GM06990 (cell line): ENCODE data around the gene FLT1.
A peak's percentile ranks its signal among the peaks of the same experiment; 100 is the strongest.

ENCODE experiments used
- DNase-seq: peaks from one replicate; pipeline ENCODE4 v3.0.0-alpha.2; 2011; ENCODE audit not compliant: insufficient read length; ENCODE audit errors: extremely low read depth
- H3K27me3 ChIP-seq: replicated peaks from 2 replicates; pipeline ENCODE4 v1.6.0; 2011; ENCODE audit warnings: low read length; ENCODE audit not compliant: control insufficient read depth, insufficient read depth
- H3K36me3 ChIP-seq: 2 replicates; pipeline ENCODE4 v1.5.1; 2011; ENCODE audit warnings: low read length; ENCODE audit not compliant: control insufficient read depth, insufficient read depth
- H3K4me3 ChIP-seq: replicated peaks from 2 replicates; pipeline ENCODE4 v1.5.1; 2011; ENCODE audit warnings: low read depth, mild to moderate bottlenecking, control low read depth, low read length
- TF ChIP-seq, protein P1 (sequence below): IDR thresholded peaks from 2 replicates; pipeline ENCODE4 v1.5.1; 2011; ENCODE audit warnings: low read length, control low read depth, mild to moderate bottlenecking, inconsistent platforms; ENCODE audit not compliant: insufficient read depth, poor library complexity, severe bottlenecking

The FLT1 gene

DNA sequence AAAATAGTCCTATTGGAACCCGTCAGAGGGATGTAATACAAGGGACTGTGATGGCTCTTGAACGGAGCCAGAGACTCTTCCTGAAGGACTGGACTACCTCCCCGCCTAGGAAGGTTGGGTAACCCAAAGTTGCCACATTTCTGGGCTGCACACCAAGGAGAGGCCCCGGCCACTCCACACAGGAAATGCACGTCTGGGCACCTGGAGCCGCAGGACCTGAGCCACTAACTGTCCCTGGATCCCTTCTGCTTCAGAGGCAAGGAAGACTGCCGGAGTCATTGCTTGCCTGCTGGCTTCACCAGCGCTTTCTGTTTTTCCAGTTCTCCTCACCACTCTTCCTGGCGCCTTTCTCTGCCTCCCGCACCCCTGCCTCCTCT lies 1.2 kb upstream of the FLT1 start:
- DNase-seq = no peak
- Histone ChIP-seq H3K36me3 (no peaks in the 10 kb centered on the region), H3K27me3 (peaks cover 1% of the 10 kb centered on the region), H3K4me3 (no peak overlapping the region)
- TF ChIP-seq, protein P1, sequence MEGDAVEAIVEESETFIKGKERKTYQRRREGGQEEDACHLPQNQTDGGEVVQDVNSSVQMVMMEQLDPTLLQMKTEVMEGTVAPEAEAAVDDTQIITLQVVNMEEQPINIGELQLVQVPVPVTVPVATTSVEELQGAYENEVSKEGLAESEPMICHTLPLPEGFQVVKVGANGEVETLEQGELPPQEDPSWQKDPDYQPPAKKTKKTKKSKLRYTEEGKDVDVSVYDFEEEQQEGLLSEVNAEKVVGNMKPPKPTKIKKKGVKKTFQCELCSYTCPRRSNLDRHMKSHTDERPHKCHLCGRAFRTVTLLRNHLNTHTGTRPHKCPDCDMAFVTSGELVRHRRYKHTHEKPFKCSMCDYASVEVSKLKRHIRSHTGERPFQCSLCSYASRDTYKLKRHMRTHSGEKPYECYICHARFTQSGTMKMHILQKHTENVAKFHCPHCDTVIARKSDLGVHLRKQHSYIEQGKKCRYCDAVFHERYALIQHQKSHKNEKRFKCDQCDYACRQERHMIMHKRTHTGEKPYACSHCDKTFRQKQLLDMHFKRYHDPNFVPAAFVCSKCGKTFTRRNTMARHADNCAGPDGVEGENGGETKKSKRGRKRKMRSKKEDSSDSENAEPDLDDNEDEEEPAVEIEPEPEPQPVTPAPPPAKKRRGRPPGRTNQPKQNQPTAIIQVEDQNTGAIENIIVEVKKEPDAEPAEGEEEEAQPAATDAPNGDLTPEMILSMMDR = no peak

DNA sequence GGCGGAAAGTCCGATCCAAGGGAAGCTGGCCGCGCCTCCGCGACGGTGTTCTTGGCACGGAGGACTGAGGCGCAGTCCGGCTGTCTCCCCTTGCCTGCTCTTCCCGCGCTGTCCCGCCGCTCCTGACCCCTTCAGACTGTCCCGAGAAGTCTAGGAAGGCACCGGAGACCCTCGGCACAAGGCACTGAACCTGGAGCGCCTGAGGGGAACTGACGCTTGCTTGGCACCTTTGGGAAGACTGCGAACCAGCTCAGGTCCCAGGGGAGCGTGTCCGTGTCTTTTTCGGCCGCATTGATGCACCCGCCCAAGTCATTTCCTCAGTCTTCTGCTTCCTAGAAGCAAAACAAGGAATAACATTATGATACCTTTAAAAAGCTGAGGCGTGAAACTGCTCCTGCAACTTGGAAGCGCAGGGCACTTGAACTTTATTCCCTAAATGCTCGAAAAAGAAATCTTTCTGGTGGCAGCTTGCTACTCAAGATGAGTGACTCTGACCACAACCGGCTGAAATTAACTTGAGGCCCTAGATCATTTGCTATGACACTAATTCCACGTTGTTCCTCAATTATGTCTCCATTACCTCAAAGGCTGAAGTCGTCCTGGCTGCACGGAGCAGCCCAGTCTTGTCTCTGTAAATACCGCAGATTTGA lies 735 bp upstream of the FLT1 start:
- H3K36me3 ChIP-seq = no peaks in the 10 kb centered on the region
- H3K27me3 ChIP-seq = peaks cover 1% of the 10 kb centered on the region
- peak overlapping the region; percentile 54 for H3K4me3 ChIP-seq
- peak; percentile 7 for DNase-seq
- TF ChIP-seq, protein P1 = no peak

DNA sequence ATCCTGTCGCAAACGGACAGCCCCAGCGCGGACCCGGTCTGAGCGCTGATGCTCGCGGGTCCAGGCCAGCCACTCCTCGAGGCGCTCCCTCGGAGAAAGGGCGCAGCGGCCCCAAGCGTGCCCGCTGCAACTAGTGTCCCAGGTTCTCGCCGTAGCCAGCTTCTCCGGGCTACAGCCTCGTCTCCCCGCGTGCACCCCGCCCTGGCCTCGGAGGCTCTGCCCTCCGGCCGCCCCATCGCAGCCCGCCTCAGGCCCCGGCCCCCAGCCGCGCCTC lies 487 bp downstream of the FLT1 start:
- Histone ChIP-seq H3K27me3 (peaks cover 1% of the 10 kb centered on the region), H3K4me3 (peak overlapping the region; percentile 54), H3K36me3 (no peaks in the 10 kb centered on the region)
- TF ChIP-seq, protein P1 = no peak
- no peak for DNase-seq

DNA sequence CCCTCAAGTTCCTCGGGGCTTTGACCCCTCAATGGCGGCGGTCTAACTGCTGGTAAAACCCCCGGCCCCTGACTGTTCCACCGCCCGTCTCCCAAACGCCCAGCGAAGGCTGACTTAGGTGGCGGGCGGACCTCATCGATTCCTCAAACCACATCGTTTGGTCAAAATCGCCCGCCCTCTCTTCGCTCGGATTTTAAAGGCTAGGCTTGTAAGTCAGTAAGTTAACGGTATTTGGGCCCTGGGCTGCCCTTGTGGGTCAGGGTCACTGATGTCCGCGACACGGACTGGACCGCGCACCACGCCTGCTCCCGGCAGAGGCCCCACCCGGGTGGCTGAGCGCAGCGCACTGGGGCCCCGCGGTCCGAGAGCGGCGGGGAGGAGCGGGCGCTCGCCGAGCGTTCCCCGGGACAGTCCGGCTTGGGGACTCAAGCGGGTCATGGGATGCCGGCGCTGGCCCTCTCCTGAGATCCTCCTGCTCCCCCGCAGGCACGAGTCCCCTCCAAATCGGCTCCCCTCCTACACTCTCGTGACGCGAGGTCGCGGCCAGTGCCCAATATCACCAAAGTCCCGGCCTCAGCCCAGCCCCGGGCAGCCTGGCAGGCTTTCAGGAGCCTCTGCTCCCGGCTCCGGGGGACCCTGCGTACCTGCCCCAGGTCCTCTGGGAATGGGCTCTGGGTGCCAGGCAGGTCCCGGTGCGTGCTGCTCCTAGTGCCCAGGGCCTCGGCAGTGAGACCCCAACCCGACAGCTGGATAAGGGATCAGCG lies 1.0 kb downstream of the FLT1 start:
- H3K27me3 ChIP-seq = peaks cover 1% of the 10 kb centered on the region
- TF ChIP-seq, protein P1 = no peak
- no peak for DNase-seq
- no peaks in the 10 kb centered on the region for H3K36me3 ChIP-seq
- peak overlapping the region; percentile 54 for H3K4me3 ChIP-seq

DNA sequence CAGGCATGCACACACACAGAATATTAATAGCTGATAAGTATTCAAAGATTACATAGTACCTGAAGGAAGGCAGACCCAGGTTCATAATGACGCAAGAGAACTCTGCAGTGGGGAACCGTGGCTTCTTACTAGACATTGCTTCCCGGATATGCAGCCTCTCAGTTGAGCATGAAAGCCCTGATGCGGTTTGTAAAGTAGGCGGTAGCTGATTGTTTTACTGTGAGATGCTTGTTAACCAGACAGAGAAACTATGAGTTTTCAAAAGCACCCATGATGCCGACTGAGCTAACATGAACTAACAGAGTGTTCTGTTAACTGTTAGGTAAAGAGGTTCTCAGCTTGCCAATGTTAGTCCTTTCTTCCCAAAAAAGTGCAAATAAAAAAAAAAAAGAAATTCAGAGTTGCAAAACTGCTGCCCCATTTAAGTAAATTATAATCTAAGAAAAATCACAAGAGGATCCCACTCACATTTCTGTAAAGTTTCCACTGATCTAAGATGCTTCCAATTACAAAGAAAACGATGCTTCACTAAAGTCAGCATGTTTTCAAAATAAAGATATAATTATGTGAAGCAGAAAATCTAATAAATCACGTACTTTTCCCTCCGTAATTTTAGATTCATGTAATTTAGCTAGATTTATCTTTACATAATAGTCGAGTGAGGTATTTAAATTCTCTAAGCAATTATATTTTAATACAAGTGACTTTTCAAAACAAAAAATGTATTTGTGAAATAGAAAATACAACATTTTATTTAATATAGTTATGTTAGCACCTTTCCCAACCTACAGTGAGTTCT lies 2.2 kb downstream of the FLT1 start:
- TF ChIP-seq, protein P1 = no peak
- DNase-seq = no peak
- Histone ChIP-seq H3K27me3 (peaks cover 1% of the 10 kb centered on the region), H3K4me3 (no peak overlapping the region), H3K36me3 (no peaks in the 10 kb centered on the region)
